ENCODE results near the gene F10.

Gene F10

GRCh38 chr13:113139577-113139976, 17.0 kb downstream of the F10 start:
- no peak for DNase-seq

GRCh38 chr13:113140677-113141600, 18.3 kb downstream of the F10 start:
- DNase-seq: no peak

- DNase-seq: no peak
These were observed 19.0 kb downstream of the F10 start for GRCh38 chr13:113141601-113141970.

DNA sequence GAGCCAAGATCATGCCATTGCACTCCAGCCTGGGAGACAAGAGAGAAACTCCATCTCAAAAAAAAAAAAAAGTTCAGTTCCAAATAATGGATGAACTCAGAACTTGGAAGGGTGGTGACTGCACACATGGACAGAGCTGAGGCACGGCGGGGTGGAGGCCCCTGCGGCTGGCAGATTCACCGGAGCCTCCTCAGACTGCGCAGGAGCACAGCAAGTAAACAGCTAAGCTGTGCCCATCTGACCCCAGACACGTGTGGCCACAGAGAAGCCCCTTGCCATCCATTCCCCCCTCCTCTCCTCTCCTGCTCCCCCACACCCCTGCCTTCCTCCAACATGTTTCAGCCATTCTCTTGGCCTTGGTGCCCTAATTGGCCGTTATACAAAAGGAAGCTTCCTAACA, 20.3 kb downstream of the F10 start:
- DNase-seq: no peak

DNA sequence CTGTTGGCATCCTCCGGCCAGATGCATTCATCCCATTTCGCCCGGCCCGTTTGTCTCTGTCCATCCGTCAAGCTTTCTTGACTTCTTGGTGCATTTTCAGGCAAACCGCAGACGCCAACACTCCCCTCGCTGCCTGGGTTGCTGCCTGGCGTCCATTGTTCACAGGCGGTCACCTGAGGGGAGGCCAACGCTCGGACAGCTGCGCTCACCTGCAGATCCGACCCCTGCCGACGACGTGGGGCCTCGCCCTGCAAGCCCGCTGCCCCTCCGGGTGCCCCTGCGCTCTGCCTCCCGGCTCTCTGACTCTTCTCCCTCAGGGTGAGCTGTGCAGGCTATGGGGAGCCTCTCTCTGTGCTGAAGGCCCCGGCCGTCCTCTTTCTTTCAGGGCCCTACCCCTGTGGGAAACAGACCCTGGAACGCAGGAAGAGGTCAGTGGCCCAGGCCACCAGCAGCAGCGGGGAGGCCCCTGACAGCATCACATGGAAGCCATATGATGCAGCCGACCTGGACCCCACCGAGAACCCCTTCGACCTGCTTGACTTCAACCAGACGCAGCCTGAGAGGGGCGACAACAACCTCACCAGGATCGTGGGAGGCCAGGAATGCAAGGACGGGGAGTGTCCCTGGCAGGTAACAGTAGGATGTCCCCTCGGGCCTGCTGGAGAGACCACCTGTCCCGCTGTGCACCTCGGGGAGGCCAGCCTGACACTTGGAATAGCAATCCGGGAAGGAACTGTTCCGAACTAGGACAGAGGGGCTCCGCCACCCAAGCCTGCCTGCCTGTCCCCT, 21.1 kb downstream of the F10 start:
- DNase-seq: no peak

DNA sequence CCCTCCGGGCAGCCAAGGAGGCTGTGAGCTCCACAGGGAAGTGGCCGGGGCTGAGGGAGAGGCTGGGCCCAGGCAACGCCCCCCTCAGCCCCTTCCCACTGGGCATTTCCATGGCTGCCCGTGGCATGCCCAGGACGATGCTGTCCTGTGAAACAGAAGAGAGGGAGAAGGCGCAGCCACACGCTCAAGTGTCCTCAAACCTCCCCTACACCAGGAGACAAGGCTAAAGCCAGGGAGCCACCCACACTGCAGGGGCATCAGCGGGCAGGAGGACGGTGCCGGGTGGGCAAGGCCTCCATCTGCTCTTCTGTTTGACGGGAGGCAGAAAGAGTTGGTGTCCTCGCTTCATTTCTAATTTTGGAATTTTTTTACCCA, 21.6 kb downstream of the F10 start:
- DNase-seq: no peak

DNA sequence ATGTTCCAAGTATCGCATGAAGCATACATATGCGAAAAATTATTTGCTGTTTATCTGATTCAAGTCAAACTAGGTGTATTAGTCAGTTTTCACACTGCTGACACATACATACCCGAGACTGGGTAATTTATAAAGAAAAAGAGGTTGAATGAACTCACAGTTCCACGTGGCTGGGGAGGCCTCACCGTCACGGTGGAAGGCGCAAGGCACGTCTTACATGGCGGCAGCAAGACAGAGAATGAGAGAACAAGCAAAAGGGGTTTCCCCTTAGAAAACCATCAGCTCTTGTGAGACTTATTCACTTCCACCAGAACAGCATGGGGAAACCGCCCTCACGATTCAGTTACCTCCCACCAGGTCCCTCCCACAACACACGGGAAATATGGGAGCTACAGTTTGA, 22.9 kb downstream of the F10 start:
- no peak for DNase-seq

- no peak for DNase-seq
These were observed 23.5 kb downstream of the F10 start for GRCh38 chr13:113145911-113146598.

- no peak for DNase-seq
These were observed 24.2 kb downstream of the F10 start for GRCh38 chr13:113146750-113147149.

DNA sequence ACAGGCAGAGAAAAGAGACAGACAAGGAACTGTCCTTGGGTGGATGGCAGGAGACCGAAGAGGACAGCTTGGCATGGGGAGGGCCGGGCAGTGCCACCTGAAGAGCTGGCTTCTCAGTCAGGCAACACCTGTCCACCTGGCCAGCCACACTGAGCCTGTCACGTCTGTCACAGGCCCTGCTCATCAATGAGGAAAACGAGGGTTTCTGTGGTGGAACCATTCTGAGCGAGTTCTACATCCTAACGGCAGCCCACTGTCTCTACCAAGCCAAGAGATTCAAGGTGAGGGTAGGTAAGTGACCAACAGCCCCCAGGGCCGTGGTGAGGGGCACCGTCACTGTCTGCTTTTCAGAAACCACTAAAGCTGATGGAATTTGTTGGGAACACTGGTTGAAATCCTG, 24.6 kb downstream of the F10 start:
- DNase-seq: no peak

DNA sequence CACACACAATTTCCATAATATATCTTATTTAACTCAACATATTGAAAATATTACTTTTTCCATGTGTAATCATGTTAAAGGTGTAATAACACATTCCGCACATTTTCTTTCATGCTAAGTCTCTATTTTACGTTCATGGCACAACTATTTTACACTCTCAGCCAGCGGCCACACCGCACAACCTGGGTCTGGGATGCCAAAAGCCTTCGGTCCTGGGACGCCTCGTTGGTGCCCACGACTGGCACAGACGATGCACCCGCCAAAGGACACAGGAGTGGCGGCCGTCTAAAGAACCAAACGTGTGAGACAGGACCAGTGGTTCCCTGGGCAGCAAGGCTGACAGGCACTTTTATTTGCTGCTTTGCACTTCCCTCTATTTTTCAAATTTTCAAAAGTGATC, 25.8 kb downstream of the F10 start:
- DNase-seq: no peak

DNA sequence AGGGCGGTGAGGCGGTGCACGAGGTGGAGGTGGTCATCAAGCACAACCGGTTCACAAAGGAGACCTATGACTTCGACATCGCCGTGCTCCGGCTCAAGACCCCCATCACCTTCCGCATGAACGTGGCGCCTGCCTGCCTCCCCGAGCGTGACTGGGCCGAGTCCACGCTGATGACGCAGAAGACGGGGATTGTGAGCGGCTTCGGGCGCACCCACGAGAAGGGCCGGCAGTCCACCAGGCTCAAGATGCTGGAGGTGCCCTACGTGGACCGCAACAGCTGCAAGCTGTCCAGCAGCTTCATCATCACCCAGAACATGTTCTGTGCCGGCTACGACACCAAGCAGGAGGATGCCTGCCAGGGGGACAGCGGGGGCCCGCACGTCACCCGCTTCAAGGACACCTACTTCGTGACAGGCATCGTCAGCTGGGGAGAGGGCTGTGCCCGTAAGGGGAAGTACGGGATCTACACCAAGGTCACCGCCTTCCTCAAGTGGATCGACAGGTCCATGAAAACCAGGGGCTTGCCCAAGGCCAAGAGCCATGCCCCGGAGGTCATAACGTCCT, 26.4 kb downstream of the F10 start:
- no peak for DNase-seq

DNA sequence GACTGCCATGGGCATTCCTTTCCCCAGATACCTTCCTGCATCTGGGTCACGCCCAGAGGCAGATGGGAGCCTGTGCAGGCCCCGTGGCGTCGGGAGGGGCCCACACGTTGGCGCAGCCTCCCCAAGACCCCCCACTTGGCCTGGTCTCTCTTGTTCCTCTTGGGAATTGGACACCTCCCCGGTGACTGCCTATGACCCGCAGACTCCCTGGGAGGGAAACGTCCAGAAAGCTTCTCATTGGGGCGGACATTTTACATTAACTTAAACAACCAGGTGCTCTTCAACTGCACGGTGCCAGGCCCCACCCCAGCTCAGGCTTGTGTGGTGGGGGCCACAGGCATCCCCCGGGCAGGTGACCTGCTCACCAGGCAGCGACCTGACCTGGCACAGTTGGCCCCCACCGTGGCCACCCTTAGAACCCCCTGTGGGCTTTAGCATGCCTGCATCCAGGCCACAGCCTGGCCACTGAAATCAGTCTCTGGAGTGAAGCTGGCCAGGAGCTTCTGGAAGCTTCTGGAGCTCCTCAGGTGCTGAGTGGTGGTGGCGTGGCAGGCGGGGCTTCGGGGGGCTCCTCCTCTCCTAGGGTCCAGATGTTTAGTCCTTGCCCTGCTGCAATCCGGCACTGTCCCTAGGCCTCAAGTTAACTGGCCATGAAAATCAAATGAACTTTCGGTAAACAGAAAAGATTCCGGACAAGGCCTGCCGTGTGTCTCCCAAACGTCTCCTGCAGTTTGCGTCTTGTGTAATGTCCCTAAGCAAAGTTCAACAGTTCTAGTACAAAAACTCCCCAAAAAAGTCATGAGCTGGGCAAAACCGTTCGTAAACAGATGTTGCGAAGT, 27.3 kb downstream of the F10 start:
- no peak for DNase-seq

GRCh38 chr13:113150550-113151365, 28.2 kb downstream of the F10 start:
- DNase-seq: no peak

- no peak for DNase-seq
These were observed 29.4 kb downstream of the F10 start for GRCh38 chr13:113151745-113152690.

DNA sequence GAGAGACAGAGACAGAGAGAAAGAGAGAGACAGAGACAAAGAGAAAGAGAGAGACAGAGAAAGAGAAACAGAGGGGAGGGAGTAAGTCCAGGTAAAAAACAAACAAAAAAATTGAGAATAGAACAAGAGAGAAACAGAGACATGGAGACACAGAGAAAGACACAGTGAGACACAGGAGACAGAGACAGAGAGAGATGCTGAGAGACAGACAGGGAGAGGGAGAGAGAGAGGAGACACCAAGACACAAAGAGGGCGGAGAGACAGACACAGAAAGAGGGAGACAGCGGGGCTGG, 30.0 kb downstream of the F10 start:
- DNase-seq: no peak

DNA sequence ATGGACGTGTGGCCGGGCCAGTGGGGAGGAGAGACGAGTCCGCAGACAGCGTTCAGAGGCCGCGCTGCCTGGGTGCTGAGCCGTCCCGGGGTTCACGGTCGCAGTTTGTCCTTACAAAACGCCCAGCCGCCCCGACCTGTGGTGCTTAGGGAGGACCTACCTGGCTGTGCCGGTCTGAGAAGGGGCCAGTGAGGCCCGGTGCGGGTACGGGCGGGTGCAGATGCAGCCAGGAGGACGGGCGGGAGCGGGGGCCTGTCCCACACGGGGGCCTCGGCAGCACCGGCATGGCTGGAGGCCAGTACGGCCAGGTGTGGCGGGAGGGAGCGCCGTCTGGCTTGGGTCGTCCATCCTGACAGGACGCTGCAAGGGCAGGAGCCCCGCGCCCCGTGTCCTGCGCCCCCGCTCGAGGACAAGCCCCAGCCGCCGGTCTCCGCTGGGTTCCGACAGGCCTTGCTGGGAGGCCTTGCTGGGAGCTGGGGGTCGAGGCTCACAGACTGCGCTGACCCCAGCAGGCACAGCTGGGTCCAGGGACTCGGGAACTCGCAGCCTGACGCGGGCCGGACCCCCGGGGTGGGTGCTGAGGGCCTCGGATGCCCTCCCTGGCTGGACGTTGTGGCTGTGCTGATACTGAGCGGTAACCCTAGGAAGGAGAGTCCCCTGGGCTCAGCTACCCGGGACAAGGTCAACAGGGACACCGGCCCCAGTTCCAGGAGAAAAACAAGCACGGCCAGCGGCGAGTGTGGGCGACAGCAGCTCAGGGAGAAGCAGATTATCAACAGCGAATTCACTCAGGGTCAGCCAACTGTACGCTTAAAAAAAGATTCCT, 30.6 kb downstream of the F10 start:
- peak; percentile 14 for DNase-seq

- peak; percentile 80 for DNase-seq
These were observed 31.5 kb downstream of the F10 start for GRCh38 chr13:113153810-113154748.
